Loucy (cell line): ENCODE measurements around the gene RALGAPB.
"Not testable (repeated sequence)": the region's sequence is repeated elsewhere in the genome, so short reads cannot be mapped to it uniquely, and the experiment has no call there.

Source experiments
- H2AFZ ChIP-seq: fragments of 200-600 bp; sonication (generic); 2 replicates; pipeline ENCODE4 v1.6.0; 2016; ENCODE audit warnings: antibody characterized with exemption, mild to moderate bottlenecking, low read length, moderate library complexity
- H3F3A ChIP-seq: fragments of 200-600 bp; 2 replicates; pipeline ENCODE4 v1.6.0; 2016; ENCODE audit warnings: antibody characterized with exemption, low read depth, mild to moderate bottlenecking
- H3K27me3 ChIP-seq: fragments of 200-600 bp; sonication (generic); 2 replicates; pipeline ENCODE4 v1.6.1; 2014; ENCODE audit warnings: low read length, mild to moderate bottlenecking; ENCODE audit not compliant: insufficient read depth, poor library complexity, severe bottlenecking
- H3K36me3 ChIP-seq: fragments of 200-600 bp; sonication (generic); 2 replicates; pipeline ENCODE4 v1.6.1; 2016; ENCODE audit warnings: low read length; ENCODE audit not compliant: insufficient read depth
- H3K4me1 ChIP-seq: fragments of 200-600 bp; sonication (generic); 2 replicates; pipeline ENCODE4 v1.5.1; 2014; ENCODE audit warnings: low read length, mild to moderate bottlenecking; ENCODE audit not compliant: insufficient read depth, poor library complexity, severe bottlenecking
- H3K4me2 ChIP-seq: fragments of 200-600 bp; sonication (generic); 2 replicates; pipeline ENCODE4 v1.6.0; 2014; ENCODE audit warnings: antibody characterized with exemption, low read length, low read depth, mild to moderate bottlenecking; ENCODE audit not compliant: poor library complexity, severe bottlenecking
- H3K4me3 ChIP-seq: fragments of 200-600 bp; sonication (generic); 2 replicates; pipeline ENCODE4 v1.5.1; 2014; ENCODE audit warnings: low read length, mild to moderate bottlenecking, mixed read lengths; ENCODE audit not compliant: poor library complexity, severe bottlenecking
- H3K79me2 ChIP-seq: fragments of 200-600 bp; sonication (generic); 2 replicates; pipeline ENCODE4 v1.6.1; 2014; ENCODE audit warnings: low read length; ENCODE audit not compliant: insufficient read depth
- H3K9ac ChIP-seq: fragments of 200-600 bp; sonication (generic); 2 replicates; pipeline ENCODE4 v1.6.0; 2014; ENCODE audit warnings: mild to moderate bottlenecking, low read depth, low read length, moderate library complexity; ENCODE audit not compliant: poor library complexity, severe bottlenecking
- H3K9me2 ChIP-seq: fragments of 200-600 bp; sonication (generic); replicated peaks from 2 replicates; pipeline ENCODE4 v1.6.1; 2016; ENCODE audit warnings: low read depth, low read length, mixed read lengths
- H3K9me3 ChIP-seq: fragments of 200-600 bp; sonication (generic); 2 replicates; pipeline ENCODE4 v1.6.1; 2014; ENCODE audit warnings: mild to moderate bottlenecking, antibody characterized with exemption, low read length, low read depth; ENCODE audit not compliant: insufficient read depth
- H4K20me1 ChIP-seq: fragments of 200-600 bp; sonication (generic); 2 replicates; pipeline ENCODE4 v1.6.0; 2014; ENCODE audit warnings: antibody characterized with exemption, low read length, mild to moderate bottlenecking; ENCODE audit not compliant: insufficient read depth, poor library complexity, severe bottlenecking
- EZH2phosphoT487 ChIP-seq: fragments of 200-600 bp; IDR thresholded peaks from 2 replicates; pipeline ENCODE4 v1.6.1; 2018; ENCODE audit warnings: antibody characterized with exemption, mild to moderate bottlenecking, moderate library complexity, borderline replicate concordance
- TF ChIP-seq, protein P1 (sequence below): fragments of 200-600 bp; sonication (generic); conservative IDR thresholded peaks from 2 replicates; pipeline ENCODE4 v1.5.1; 2014; ENCODE audit warnings: mild to moderate bottlenecking, antibody characterized with exemption, low read length

The RALGAPB gene

DNA sequence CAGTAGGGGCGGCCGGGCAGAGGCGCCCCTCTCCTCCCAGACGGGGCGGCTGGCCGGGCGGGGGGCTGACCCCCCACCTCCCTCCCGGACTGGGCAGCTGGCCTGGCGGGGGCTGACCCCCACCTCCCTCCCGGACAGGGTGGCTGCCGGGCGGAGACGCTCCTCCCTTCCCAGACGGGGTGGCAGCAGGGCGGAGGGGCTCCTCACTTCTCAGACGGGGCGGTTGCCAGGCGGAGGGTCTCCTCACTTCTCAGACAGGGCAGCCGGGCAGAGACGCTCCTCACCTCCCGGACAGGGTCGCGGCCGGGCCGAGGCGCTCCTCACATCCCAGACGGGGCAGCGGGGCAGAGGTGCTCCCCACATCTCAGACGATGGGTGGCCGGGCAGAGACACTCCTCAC, 11.1 kb upstream of the RALGAPB start:
- not testable (repeated sequence) for H3K4me1 ChIP-seq, H4K20me1 ChIP-seq, H2AFZ ChIP-seq, H3K9me3 ChIP-seq, H3K36me3 ChIP-seq, H3K9me2 ChIP-seq, H3K9ac ChIP-seq, H3K4me3 ChIP-seq, H3K27me3 ChIP-seq, H3F3A ChIP-seq, H3K4me2 ChIP-seq, H3K79me2 ChIP-seq

DNA sequence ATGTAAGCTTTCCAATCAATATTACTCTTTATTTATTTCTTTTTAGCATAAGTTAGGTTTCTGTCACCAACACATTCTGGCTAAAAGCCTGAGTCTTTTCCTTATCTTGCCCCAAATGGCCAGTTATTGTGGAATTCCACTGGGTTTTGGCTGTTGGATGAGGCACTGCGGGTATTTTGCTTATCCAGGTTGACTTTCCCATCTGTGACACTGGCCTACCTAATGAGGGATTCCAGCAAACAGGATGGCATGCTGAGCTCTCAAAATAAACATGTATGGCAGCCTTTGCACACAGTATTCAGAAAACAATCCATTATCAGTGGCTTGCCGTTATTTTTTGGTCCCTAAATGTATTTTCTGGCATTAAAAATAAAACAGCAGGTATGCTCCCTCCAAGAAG, 6.5 kb upstream of the RALGAPB start:
- no peaks in the 10 kb centered on the region for H3K9me2 ChIP-seq
- TF ChIP-seq, protein P1, sequence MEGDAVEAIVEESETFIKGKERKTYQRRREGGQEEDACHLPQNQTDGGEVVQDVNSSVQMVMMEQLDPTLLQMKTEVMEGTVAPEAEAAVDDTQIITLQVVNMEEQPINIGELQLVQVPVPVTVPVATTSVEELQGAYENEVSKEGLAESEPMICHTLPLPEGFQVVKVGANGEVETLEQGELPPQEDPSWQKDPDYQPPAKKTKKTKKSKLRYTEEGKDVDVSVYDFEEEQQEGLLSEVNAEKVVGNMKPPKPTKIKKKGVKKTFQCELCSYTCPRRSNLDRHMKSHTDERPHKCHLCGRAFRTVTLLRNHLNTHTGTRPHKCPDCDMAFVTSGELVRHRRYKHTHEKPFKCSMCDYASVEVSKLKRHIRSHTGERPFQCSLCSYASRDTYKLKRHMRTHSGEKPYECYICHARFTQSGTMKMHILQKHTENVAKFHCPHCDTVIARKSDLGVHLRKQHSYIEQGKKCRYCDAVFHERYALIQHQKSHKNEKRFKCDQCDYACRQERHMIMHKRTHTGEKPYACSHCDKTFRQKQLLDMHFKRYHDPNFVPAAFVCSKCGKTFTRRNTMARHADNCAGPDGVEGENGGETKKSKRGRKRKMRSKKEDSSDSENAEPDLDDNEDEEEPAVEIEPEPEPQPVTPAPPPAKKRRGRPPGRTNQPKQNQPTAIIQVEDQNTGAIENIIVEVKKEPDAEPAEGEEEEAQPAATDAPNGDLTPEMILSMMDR, result no peak
- no peak for TF ChIP-seq EZH2phosphoT487
- no peak overlapping the region for H3K9ac ChIP-seq
- no peaks in the 10 kb centered on the region for H3K9me3 ChIP-seq
- no peak overlapping the region for H2AFZ ChIP-seq
- H3K36me3 ChIP-seq, result no peaks in the 10 kb centered on the region
- no peak overlapping the region for H3K4me3 ChIP-seq
- H3K4me1 ChIP-seq, result no peaks in the 10 kb centered on the region
- H3K4me2 ChIP-seq, result no peak overlapping the region
- H3F3A ChIP-seq, result no peaks in the 10 kb centered on the region
- H3K79me2 ChIP-seq, result no peaks in the 10 kb centered on the region
- no peaks in the 10 kb centered on the region for H4K20me1 ChIP-seq
- no peaks in the 10 kb centered on the region for H3K27me3 ChIP-seq

DNA sequence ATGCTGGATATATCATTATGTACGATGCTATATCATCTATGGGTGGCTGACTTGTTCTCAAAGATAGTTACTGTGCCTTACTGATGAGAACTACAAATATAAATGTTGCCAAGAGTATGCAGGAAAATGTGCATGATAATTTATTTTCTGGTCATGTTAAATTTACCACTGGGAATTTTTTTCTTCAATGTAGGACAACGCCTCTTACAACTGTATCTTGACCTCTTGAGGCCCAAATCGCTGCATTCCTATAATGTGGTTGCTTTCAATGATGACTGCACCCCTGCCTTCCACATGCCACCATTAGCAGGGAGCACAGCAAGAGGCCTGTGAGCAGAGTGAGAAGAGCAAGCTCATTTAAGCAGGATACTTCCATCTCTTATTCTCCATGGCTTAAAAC, 5.7 kb upstream of the RALGAPB start:
- Histone ChIP-seq H3K9me2 (no peaks in the 10 kb centered on the region), H3K27me3 (no peaks in the 10 kb centered on the region), H3K4me2 (no peak overlapping the region), H2AFZ (no peak overlapping the region), H3K4me1 (peaks cover 3% of the 10 kb centered on the region), H3K36me3 (no peaks in the 10 kb centered on the region), H3F3A (no peaks in the 10 kb centered on the region), H4K20me1 (no peaks in the 10 kb centered on the region), H3K9me3 (no peaks in the 10 kb centered on the region), H3K9ac (no peak overlapping the region), H3K4me3 (no peak overlapping the region), H3K79me2 (no peaks in the 10 kb centered on the region)
- no peak for TF ChIP-seq EZH2phosphoT487
- TF ChIP-seq, protein P1, result no peak

DNA sequence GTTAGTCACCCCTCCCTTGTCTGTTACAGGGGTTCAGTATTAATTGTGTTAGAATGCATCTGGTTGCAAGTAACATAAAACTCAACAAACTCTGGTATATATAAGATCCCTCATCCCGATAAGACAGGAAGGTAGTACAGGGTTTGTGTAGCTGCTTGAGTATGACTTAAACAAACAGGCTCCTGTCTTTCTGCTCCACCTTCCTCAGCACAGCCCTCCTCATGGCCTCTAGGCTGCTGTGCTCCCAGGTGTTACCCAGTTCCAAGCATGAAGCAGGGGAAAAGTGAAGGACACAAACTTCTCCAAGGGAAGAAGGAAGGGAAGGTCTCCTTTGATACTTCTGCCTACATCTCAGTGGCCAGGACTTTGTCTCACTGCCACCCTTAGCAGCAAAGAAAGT, 1.4 kb upstream of the RALGAPB start:
- no peaks in the 10 kb centered on the region for H3K9me2 ChIP-seq
- no peaks in the 10 kb centered on the region for H3K36me3 ChIP-seq
- TF ChIP-seq, protein P1, result no peak
- TF ChIP-seq EZH2phosphoT487, result no peak
- no peak overlapping the region for H3K4me2 ChIP-seq
- H3K4me3 ChIP-seq, result no peak overlapping the region
- H4K20me1 ChIP-seq, result peaks cover 27% of the 10 kb centered on the region
- no peak overlapping the region for H2AFZ ChIP-seq
- peaks cover 35% of the 10 kb centered on the region for H3K79me2 ChIP-seq
- no peaks in the 10 kb centered on the region for H3F3A ChIP-seq
- peaks cover 32% of the 10 kb centered on the region for H3K4me1 ChIP-seq
- H3K9me3 ChIP-seq, result no peaks in the 10 kb centered on the region
- no peaks in the 10 kb centered on the region for H3K27me3 ChIP-seq
- H3K9ac ChIP-seq, result no peak overlapping the region
